ENCODE measurements around the gene MUL1.

MUL1 gene

GRCh38 chr1:20466273-20466672 is 41.7 kb downstream of the MUL1 start:
- no peak for FAIRE-seq

- no peak for FAIRE-seq
Measured at GRCh38 chr1:20465187-20465586, 42.8 kb downstream of the MUL1 start.

GRCh38 chr1:20463502-20463901 is 44.4 kb downstream of the MUL1 start:
- no peak for FAIRE-seq

- FAIRE-seq = no peak
Measured at GRCh38 chr1:20462397-20462796, 45.6 kb downstream of the MUL1 start.

GRCh38 chr1:20458717-20459116 is 49.2 kb downstream of the MUL1 start:
- no peak for FAIRE-seq

- FAIRE-seq = no peak
Measured at GRCh38 chr1:20454004-20454403, 53.9 kb downstream of the MUL1 start.

- no peak for FAIRE-seq
Measured at GRCh38 chr1:20449735-20450311, 58.1 kb downstream of the MUL1 start.

Measured in G401.6 (cell line).